ENCODE measurements around the gene TYROBP. TPM values are rescaled to one million over a fixed set of nuclear protein-coding genes. Genes with fewer than 3 reads are reported as not detected.
A peak's percentile ranks its signal among the peaks of the same experiment; 100 is the strongest.

Gene TYROBP
- total RNA-seq, 1 donor from 2014 or later = not detected

- H3K27ac Mint-ChIP-seq (ENCODE audit: unreplicated experiment) = peak overlapping the region; percentile 57
- TF ChIP-seq CTCF (IDR thresholded peaks at IDR 0.05; ENCODE audit: unreplicated experiment) = no peak
- peaks cover 32% of the 10 kb centered on the region for H3K27me3 Mint-ChIP-seq (ENCODE audit: unreplicated experiment)
- H3K36me3 Mint-ChIP-seq (ENCODE audit: low read depth, unreplicated experiment) = peaks cover 7% of the 10 kb centered on the region
- DNase-seq (ENCODE audit: low spot score) = peak; percentile 74
- H3K9me3 Mint-ChIP-seq (ENCODE audit: unreplicated experiment) = no peaks in the 10 kb centered on the region
- peaks cover 6% of the 10 kb centered on the region for H3K4me1 Mint-ChIP-seq (ENCODE audit: unreplicated experiment)
- H3K4me3 Mint-ChIP-seq (ENCODE audit: unreplicated experiment) = peak overlapping the region; percentile 83
These were observed 38.6 kb downstream of the TYROBP start for GRCh38 chr19:35869327-35870123.

- Mint-ChIP-seq H3K4me3 (ENCODE audit: unreplicated experiment) (peak overlapping the region; percentile 71), H3K27me3 (ENCODE audit: unreplicated experiment) (peaks cover 35% of the 10 kb centered on the region), H3K9me3 (ENCODE audit: unreplicated experiment) (no peaks in the 10 kb centered on the region), H3K36me3 (ENCODE audit: low read depth, unreplicated experiment) (peaks cover 7% of the 10 kb centered on the region), H3K4me1 (ENCODE audit: unreplicated experiment) (peaks cover 6% of the 10 kb centered on the region), H3K27ac (ENCODE audit: unreplicated experiment) (no peak overlapping the region)
- no peak for TF ChIP-seq CTCF (IDR thresholded peaks at IDR 0.05; ENCODE audit: unreplicated experiment)
- DNase-seq (ENCODE audit: low spot score) = no peak
These were observed 39.2 kb downstream of the TYROBP start for GRCh38 chr19:35868823-35869326.

GRCh38 chr19:35868172-35868822, 39.8 kb downstream of the TYROBP start, which contains the start of gene APLP1:
APLP1 (plus strand) TSS chr19:35868574; CDS start chr19:35868637, 63 bp downstream.
- Mint-ChIP-seq H3K27ac (ENCODE audit: unreplicated experiment) (no peak within 1 kb of the TSS), H3K27me3 (ENCODE audit: unreplicated experiment) (peaks cover 33% of the 10 kb centered on the region), H3K4me1 (ENCODE audit: unreplicated experiment) (peaks cover 6% of the 10 kb centered on the region), H3K36me3 (ENCODE audit: low read depth, unreplicated experiment) (peaks cover 7% of the 10 kb centered on the region), H3K9me3 (ENCODE audit: unreplicated experiment) (no peaks in the 10 kb centered on the region), H3K4me3 (ENCODE audit: unreplicated experiment) (peak within 1 kb of the TSS; percentile 87)
- no peak for TF ChIP-seq CTCF (IDR thresholded peaks at IDR 0.05; ENCODE audit: unreplicated experiment)
- peak; percentile 65 for DNase-seq (ENCODE audit: low spot score)

GRCh38 chr19:35863018-35863417, 45.1 kb downstream of the TYROBP start:
- Mint-ChIP-seq H3K9me3 (ENCODE audit: unreplicated experiment) (no peaks in the 10 kb centered on the region), H3K27ac (ENCODE audit: unreplicated experiment) (no peak overlapping the region), H3K36me3 (ENCODE audit: low read depth, unreplicated experiment) (peaks cover 10% of the 10 kb centered on the region), H3K4me1 (ENCODE audit: unreplicated experiment) (peaks cover 10% of the 10 kb centered on the region), H3K27me3 (ENCODE audit: unreplicated experiment) (peaks cover 37% of the 10 kb centered on the region), H3K4me3 (ENCODE audit: unreplicated experiment) (no peak overlapping the region)
- TF ChIP-seq CTCF (IDR thresholded peaks at IDR 0.05; ENCODE audit: unreplicated experiment) = no peak
- DNase-seq (ENCODE audit: low spot score) = no peak
